ENCODE data around the gene ZBED2.

ZBED2 gene

DNA sequence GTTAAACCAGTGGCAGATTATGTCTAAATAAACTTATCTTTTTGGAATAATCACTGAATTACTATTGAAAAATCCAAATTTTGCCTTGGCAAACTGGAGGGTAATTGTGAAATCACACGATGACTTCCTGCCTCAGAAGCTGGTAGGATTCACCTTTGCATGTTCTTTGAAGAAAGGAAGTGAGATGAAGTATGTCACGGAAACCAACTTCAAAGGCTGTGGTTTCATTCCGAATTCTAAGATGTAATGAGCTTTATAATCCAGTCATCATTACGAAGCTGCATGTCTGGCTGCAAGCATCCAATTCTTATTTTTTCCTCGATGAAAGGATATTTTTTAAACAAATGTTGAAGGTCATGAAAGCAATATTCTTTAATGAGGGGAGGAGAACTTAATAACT is 15.0 kb upstream of the ZBED2 start:
- no peak for ATAC-seq
- TF ChIP-seq PPARA (CRISPR knock-in tag; IDR thresholded peaks at IDR 0.05; ENCODE audit: borderline replicate concordance), result no peak
- TF ChIP-seq OSR1 (CRISPR knock-in tag; IDR thresholded peaks at IDR 0.05), result no peak
- no peak for TF ChIP-seq TOX (CRISPR knock-in tag; IDR thresholded peaks at IDR 0.05; ENCODE audit: borderline replicate concordance)
- TF ChIP-seq, protein P1, sequence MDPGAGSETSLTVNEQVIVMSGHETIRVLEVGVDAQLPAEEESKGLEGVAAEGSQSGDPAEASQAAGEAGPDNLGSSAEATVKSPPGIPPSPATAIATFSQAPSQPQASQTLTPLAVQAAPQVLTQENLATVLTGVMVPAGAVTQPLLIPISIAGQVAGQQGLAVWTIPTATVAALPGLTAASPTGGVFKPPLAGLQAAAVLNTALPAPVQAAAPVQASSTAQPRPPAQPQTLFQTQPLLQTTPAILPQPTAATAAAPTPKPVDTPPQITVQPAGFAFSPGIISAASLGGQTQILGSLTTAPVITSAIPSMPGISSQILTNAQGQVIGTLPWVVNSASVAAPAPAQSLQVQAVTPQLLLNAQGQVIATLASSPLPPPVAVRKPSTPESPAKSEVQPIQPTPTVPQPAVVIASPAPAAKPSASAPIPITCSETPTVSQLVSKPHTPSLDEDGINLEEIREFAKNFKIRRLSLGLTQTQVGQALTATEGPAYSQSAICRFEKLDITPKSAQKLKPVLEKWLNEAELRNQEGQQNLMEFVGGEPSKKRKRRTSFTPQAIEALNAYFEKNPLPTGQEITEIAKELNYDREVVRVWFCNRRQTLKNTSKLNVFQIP (CRISPR knock-in tag; IDR thresholded peaks at IDR 0.05; ENCODE audit: borderline replicate concordance, low read depth), result no peak
- TF ChIP-seq CSDC2 (CRISPR knock-in tag; IDR thresholded peaks at IDR 0.05), result no peak
- no peak for TF ChIP-seq ZFP30 (CRISPR knock-in tag; IDR thresholded peaks at IDR 0.05)
- TF ChIP-seq ZNF70 (CRISPR knock-in tag; IDR thresholded peaks at IDR 0.05), result no peak
- TF ChIP-seq RARB (CRISPR knock-in tag; IDR thresholded peaks at IDR 0.05), result no peak
- TF ChIP-seq ZNF8 (CRISPR knock-in tag; IDR thresholded peaks at IDR 0.05), result no peak
- TF ChIP-seq BACH2 (CRISPR knock-in tag; IDR thresholded peaks at IDR 0.05; ENCODE audit: borderline replicate concordance), result no peak
- TF ChIP-seq, protein P2, sequence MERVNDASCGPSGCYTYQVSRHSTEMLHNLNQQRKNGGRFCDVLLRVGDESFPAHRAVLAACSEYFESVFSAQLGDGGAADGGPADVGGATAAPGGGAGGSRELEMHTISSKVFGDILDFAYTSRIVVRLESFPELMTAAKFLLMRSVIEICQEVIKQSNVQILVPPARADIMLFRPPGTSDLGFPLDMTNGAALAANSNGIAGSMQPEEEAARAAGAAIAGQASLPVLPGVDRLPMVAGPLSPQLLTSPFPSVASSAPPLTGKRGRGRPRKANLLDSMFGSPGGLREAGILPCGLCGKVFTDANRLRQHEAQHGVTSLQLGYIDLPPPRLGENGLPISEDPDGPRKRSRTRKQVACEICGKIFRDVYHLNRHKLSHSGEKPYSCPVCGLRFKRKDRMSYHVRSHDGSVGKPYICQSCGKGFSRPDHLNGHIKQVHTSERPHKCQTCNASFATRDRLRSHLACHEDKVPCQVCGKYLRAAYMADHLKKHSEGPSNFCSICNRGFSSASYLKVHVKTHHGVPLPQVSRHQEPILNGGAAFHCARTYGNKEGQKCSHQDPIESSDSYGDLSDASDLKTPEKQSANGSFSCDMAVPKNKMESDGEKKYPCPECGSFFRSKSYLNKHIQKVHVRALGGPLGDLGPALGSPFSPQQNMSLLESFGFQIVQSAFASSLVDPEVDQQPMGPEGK (CRISPR knock-in tag; IDR thresholded peaks at IDR 0.05; ENCODE audit: borderline replicate concordance), result no peak
- no peak for TF ChIP-seq ZNF565 (CRISPR knock-in tag; conservative IDR thresholded peaks at IDR 0.05; ENCODE audit: low read depth)
- TF ChIP-seq, protein P3, sequence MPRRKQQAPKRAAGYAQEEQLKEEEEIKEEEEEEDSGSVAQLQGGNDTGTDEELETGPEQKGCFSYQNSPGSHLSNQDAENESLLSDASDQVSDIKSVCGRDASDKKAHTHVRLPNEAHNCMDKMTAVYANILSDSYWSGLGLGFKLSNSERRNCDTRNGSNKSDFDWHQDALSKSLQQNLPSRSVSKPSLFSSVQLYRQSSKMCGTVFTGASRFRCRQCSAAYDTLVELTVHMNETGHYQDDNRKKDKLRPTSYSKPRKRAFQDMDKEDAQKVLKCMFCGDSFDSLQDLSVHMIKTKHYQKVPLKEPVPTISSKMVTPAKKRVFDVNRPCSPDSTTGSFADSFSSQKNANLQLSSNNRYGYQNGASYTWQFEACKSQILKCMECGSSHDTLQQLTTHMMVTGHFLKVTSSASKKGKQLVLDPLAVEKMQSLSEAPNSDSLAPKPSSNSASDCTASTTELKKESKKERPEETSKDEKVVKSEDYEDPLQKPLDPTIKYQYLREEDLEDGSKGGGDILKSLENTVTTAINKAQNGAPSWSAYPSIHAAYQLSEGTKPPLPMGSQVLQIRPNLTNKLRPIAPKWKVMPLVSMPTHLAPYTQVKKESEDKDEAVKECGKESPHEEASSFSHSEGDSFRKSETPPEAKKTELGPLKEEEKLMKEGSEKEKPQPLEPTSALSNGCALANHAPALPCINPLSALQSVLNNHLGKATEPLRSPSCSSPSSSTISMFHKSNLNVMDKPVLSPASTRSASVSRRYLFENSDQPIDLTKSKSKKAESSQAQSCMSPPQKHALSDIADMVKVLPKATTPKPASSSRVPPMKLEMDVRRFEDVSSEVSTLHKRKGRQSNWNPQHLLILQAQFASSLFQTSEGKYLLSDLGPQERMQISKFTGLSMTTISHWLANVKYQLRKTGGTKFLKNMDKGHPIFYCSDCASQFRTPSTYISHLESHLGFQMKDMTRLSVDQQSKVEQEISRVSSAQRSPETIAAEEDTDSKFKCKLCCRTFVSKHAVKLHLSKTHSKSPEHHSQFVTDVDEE (CRISPR knock-in tag; IDR thresholded peaks at IDR 0.05), result no peak

DNA sequence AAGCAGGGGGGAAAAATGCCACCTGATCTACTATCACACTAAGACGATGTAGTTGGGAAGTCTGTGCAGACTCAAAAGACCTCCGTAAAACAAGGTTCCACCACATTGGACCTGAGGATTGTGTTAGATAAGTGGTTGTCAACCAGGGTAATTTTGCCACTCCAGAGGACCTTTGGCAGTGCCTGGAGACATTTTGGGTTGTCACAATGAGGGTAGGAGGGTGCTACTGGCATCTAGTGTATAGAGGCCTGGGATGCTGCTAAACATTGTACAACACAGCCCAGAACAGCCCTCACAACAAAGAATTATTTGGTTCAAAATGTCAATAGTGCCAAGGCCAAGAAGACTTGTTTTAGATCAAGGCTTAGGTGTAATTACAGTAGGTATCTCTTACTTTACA is 14.6 kb upstream of the ZBED2 start:
- no peak for ATAC-seq

DNA sequence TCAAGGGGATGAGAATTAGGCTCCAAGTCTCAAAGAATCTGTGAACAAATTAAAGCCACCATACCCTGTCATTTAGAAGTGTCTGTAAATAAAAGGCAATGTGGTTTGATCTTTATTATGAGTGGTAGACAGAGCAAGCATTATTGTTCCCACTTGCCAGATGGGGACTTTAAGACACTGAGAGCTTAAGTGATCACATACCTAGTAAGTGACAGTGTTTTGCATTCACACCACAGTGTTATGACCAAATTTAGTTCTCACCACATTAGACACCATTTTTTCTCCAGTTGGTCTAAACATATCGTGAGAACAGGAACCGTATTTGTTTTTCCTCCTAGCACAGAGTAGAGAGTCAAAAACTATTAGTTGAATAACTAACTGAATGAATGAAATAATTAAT is 13.2 kb upstream of the ZBED2 start:
- no peak for ATAC-seq
- TF ChIP-seq, protein P3 (CRISPR knock-in tag; IDR thresholded peaks at IDR 0.05), result no peak
- TF ChIP-seq RARB (CRISPR knock-in tag; IDR thresholded peaks at IDR 0.05) (no peak), BACH2 (CRISPR knock-in tag; IDR thresholded peaks at IDR 0.05; ENCODE audit: borderline replicate concordance) (no peak), ISL1 (CRISPR knock-in tag; IDR thresholded peaks at IDR 0.05) (no peak), ZNF8 (CRISPR knock-in tag; IDR thresholded peaks at IDR 0.05) (no peak), TOX (CRISPR knock-in tag; IDR thresholded peaks at IDR 0.05; ENCODE audit: borderline replicate concordance) (no peak), TCF4 (CRISPR knock-in tag; IDR thresholded peaks at IDR 0.05; ENCODE audit: borderline replicate concordance) (no peak)
- TF ChIP-seq, protein P4, sequence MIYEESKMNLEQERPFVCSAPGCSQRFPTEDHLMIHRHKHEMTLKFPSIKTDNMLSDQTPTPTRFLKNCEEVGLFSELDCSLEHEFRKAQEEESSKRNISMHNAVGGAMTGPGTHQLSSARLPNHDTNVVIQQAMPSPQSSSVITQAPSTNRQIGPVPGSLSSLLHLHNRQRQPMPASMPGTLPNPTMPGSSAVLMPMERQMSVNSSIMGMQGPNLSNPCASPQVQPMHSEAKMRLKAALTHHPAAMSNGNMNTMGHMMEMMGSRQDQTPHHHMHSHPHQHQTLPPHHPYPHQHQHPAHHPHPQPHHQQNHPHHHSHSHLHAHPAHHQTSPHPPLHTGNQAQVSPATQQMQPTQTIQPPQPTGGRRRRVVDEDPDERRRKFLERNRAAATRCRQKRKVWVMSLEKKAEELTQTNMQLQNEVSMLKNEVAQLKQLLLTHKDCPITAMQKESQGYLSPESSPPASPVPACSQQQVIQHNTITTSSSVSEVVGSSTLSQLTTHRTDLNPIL (CRISPR knock-in tag; IDR thresholded peaks at IDR 0.05; ENCODE audit: low read depth), result no peak
- TF ChIP-seq, protein P2 (CRISPR knock-in tag; IDR thresholded peaks at IDR 0.05; ENCODE audit: borderline replicate concordance), result no peak

More for the DNA sequence above, 14.6 kb upstream of the ZBED2 start:
- TF ChIP-seq ESRRG (CRISPR knock-in tag; IDR thresholded peaks at IDR 0.05) (no peak), ZNF565 (CRISPR knock-in tag; conservative IDR thresholded peaks at IDR 0.05; ENCODE audit: low read depth) (no peak)

All from SK-N-SH treated with all-trans-retinoic acid at 6 μM for 48 hours (cell line).